Peyer's patch (tissue), 4 donors: ENCODE measurements around the gene ENOX2.

Experiments used
- POLR2A ChIP-seq, 2 donors: fragments of 450-650 bp; IDR thresholded peaks; one replicate each; pipeline ENCODE4 v1.5.1; 2017; ENCODE audit warnings: antibody characterized with exemption in 2 of 2, mild to moderate bottlenecking in 2 of 2, moderate library complexity in 2 of 2
- TF ChIP-seq, protein P1 (sequence below), 6 experiments: fragments of 450-650 bp in 4 of 6; fragments of 200-600 bp in 2 of 6; sonication (generic) in 1 of 6; IDR thresholded peaks; one replicate each; pipeline ENCODE4 v1.5.1; 2017 to 2019; ENCODE audit warnings: antibody characterized with exemption in 6 of 6, mild to moderate bottlenecking in 3 of 6, moderate library complexity in 1 of 6

DNA sequence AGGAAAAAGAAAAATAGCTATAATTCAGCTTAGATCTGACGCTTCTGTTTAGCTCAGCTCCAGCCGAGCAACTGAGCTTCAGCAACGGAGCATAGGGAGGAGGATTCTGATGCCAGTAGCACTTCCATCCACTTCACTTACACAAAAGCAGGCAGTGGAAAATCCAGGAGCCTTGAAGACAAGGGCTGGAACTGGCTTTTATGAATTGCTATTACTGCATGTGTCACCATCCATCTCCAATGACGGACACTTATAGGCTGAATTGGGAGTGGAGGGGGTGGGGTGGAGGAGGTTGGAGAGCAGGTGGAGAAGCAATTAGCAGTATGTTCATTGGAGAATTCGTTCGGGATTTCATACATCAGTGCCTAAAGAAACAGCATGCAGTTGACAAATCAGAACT is 15.6 kb downstream of the ENOX2 start:
- TF ChIP-seq POLR2A (IDR thresholded peaks at IDR 0.05): no peak
- TF ChIP-seq, protein P1, sequence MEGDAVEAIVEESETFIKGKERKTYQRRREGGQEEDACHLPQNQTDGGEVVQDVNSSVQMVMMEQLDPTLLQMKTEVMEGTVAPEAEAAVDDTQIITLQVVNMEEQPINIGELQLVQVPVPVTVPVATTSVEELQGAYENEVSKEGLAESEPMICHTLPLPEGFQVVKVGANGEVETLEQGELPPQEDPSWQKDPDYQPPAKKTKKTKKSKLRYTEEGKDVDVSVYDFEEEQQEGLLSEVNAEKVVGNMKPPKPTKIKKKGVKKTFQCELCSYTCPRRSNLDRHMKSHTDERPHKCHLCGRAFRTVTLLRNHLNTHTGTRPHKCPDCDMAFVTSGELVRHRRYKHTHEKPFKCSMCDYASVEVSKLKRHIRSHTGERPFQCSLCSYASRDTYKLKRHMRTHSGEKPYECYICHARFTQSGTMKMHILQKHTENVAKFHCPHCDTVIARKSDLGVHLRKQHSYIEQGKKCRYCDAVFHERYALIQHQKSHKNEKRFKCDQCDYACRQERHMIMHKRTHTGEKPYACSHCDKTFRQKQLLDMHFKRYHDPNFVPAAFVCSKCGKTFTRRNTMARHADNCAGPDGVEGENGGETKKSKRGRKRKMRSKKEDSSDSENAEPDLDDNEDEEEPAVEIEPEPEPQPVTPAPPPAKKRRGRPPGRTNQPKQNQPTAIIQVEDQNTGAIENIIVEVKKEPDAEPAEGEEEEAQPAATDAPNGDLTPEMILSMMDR (IDR thresholded peaks at IDR 0.05): no peak
